Measurements from ENCODE around the gene RGS11. TPM values are rescaled to one million over a fixed set of nuclear protein-coding genes. Genes with fewer than 3 reads are reported as not detected.

RGS11 gene
- polyA plus RNA-seq, 1 donor (not counting 4 experiments of a cell fraction or from before 2014, with no cell fraction given), result not detected

DNA sequence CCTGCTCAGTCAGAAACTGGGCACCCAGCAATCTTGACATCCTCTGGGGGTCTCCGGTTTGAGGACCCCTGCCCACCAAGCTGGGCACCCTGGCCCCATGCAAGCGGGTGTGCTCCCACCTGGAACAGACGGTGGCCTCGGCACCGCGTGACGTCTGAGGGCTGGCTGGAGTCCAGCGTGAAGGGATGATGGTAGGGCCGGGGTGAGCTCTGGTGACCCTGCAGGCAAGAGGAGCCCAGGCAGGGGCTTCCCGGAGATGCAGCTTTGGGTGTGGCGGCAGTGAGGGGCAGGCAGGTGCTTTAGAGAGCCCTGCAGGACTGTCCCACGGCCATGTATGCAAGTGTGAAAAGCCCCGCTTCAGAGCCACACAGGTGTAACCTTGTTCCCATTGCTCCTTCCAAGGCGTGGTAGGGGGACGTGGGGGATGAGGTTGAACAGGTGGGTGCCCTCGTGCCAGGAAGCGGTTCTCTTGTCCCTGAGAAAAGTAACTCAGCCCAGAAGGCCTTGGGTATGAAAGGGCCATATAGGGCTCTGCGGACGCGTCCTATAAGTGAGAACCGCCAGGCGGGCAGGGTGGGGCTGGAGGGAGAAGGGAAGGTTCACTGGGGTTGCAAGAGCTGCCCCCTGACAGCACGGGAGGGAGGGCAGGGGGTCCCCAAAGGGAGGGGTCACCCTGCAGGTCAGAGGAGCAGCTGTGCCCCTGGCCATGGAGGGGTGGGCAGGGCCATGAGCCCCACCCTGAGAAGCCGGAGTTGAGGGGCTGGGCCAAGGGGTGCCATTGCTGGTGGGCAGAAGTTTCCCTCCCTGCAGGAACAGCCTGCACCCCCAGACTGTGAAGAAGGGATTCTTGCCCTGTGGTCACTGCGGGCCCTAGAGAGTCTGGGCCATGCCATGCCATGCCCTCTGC is 9.2 kb downstream of the RGS11 start:
- Histone ChIP-seq H3K79me2 (ENCODE audit: control insufficient read depth, insufficient read depth, low read length) (no peaks in the 10 kb centered on the region), H3K9me1 (ENCODE audit: control insufficient read depth, extremely low read depth, insufficient read depth, low read length) (no peaks in the 10 kb centered on the region), H3K4me3 (ENCODE audit: control insufficient read depth in 2 of 3, extremely low read depth in 1 of 3, insufficient read depth in 2 of 3, low read depth in 1 of 3, low read length in 3 of 3) (no peak overlapping the region), H3K27ac (ENCODE audit: control insufficient read depth, insufficient read depth, low read length) (no peak overlapping the region), H2AFZ (ENCODE audit: control insufficient read depth, low read length) (no peak overlapping the region), H3K27me3 (ENCODE audit: control insufficient read depth, extremely low read depth, insufficient read depth, low read length) (peaks cover 15% of the 10 kb centered on the region), H3K4me1 (ENCODE audit: control insufficient read depth, extremely low read depth, insufficient read depth, low read length) (peaks cover 15% of the 10 kb centered on the region), H3K9ac (ENCODE audit: control insufficient read depth, extremely low read depth, insufficient read depth, low read length) (no peak overlapping the region), H3K4me2 (ENCODE audit: control insufficient read depth, extremely low read depth, insufficient read depth, low read depth, low read length) (no peak overlapping the region), H4K20me1 (ENCODE audit: control insufficient read depth, extremely low read depth, insufficient read depth, low read length) (no peaks in the 10 kb centered on the region), H3K36me3 (ENCODE audit: control insufficient read depth in 2 of 2, extremely low read depth in 1 of 2, insufficient read depth in 2 of 2, low read length in 2 of 2) (peaks cover 0 to 8% of the 10 kb centered on the region in 2 experiments), H3K9me3 (ENCODE audit: control insufficient read depth, low read depth, low read length) (no peaks in the 10 kb centered on the region)
- dilution Hi-C loops (cut with MboI; ENCODE audit: extremely low pct_ligation_motif_present, low sequenced_read_pairs), result no loop called here
- DNase-seq (ENCODE audit: low read depth, low spot score), result no peak
- no peak for FAIRE-seq
- TF ChIP-seq EZH2 (IDR thresholded peaks at IDR 0.05; ENCODE audit: low read length), result no peak
- TF ChIP-seq, protein P1, sequence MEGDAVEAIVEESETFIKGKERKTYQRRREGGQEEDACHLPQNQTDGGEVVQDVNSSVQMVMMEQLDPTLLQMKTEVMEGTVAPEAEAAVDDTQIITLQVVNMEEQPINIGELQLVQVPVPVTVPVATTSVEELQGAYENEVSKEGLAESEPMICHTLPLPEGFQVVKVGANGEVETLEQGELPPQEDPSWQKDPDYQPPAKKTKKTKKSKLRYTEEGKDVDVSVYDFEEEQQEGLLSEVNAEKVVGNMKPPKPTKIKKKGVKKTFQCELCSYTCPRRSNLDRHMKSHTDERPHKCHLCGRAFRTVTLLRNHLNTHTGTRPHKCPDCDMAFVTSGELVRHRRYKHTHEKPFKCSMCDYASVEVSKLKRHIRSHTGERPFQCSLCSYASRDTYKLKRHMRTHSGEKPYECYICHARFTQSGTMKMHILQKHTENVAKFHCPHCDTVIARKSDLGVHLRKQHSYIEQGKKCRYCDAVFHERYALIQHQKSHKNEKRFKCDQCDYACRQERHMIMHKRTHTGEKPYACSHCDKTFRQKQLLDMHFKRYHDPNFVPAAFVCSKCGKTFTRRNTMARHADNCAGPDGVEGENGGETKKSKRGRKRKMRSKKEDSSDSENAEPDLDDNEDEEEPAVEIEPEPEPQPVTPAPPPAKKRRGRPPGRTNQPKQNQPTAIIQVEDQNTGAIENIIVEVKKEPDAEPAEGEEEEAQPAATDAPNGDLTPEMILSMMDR (optimal IDR thresholded peaks at IDR 0.05 in 1 of 3, IDR thresholded peaks at IDR 0.05 in 1 of 3, conservative IDR thresholded peaks at IDR 0.05 in 1 of 3; ENCODE audit: extremely low read depth in 1 of 3, insufficient read depth in 2 of 3, low read length in 3 of 3), result no peak

DNA sequence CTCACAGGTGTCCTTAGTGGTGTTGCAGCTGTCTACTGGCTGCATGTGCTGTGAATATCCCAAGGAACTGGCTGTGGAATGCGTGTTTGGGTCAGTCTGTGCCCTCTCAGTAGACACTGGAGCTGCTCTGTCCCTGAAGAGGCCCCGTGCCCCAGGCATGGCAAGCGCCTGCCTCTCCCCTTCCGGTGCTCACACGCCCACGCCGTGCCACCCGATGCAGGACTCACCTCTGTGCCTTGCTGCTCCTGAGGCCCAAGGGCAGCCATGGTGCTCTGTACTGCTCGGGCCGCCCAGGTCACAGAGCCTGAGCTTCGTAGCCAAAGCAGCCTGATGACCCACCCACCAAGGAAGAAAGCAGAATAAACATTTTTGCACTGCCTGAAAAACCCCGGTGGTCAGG is 10.0 kb downstream of the RGS11 start:
- no peaks in the 10 kb centered on the region for H3K9me1 ChIP-seq (ENCODE audit: control insufficient read depth, extremely low read depth, insufficient read depth, low read length)
- DNase-seq (ENCODE audit: low read depth, low spot score) (no peak), FAIRE-seq (no peak)
- dilution Hi-C loops (cut with MboI; ENCODE audit: extremely low pct_ligation_motif_present, low sequenced_read_pairs), result no loop called here
- no peaks in the 10 kb centered on the region for H3K79me2 ChIP-seq (ENCODE audit: control insufficient read depth, insufficient read depth, low read length)
- no peak overlapping the region for H3K4me3 ChIP-seq (ENCODE audit: control insufficient read depth in 2 of 3, extremely low read depth in 1 of 3, insufficient read depth in 2 of 3, low read depth in 1 of 3, low read length in 3 of 3)
- H3K9me3 ChIP-seq (ENCODE audit: control insufficient read depth, low read depth, low read length), result no peaks in the 10 kb centered on the region
- peaks cover 0 to 13% of the 10 kb centered on the region in 2 experiments for H3K36me3 ChIP-seq (ENCODE audit: control insufficient read depth in 2 of 2, extremely low read depth in 1 of 2, insufficient read depth in 2 of 2, low read length in 2 of 2)
- TF ChIP-seq, protein P1 (optimal IDR thresholded peaks at IDR 0.05 in 1 of 3, IDR thresholded peaks at IDR 0.05 in 1 of 3, conservative IDR thresholded peaks at IDR 0.05 in 1 of 3; ENCODE audit: extremely low read depth in 1 of 3, insufficient read depth in 2 of 3, low read length in 3 of 3), result no peak
- TF ChIP-seq EZH2 (IDR thresholded peaks at IDR 0.05; ENCODE audit: low read length), result no peak
- peaks cover 15% of the 10 kb centered on the region for H3K4me1 ChIP-seq (ENCODE audit: control insufficient read depth, extremely low read depth, insufficient read depth, low read length)
- no peak overlapping the region for H2AFZ ChIP-seq (ENCODE audit: control insufficient read depth, low read length)
- peaks cover 15% of the 10 kb centered on the region for H3K27me3 ChIP-seq (ENCODE audit: control insufficient read depth, extremely low read depth, insufficient read depth, low read length)
- no peak overlapping the region for H3K9ac ChIP-seq (ENCODE audit: control insufficient read depth, extremely low read depth, insufficient read depth, low read length)
- no peaks in the 10 kb centered on the region for H4K20me1 ChIP-seq (ENCODE audit: control insufficient read depth, extremely low read depth, insufficient read depth, low read length)
- H3K27ac ChIP-seq (ENCODE audit: control insufficient read depth, insufficient read depth, low read length), result no peak overlapping the region
- no peak overlapping the region for H3K4me2 ChIP-seq (ENCODE audit: control insufficient read depth, extremely low read depth, insufficient read depth, low read depth, low read length)
